GM12801 (cell line): ENCODE results near the gene MAPK10.

Experiments used
- TF ChIP-seq, protein P1 (sequence below): IDR thresholded peaks from one replicate; pipeline ENCODE4 v1.5.1; 2011; ENCODE audit warnings: control low read depth; ENCODE audit not compliant: insufficient read length; ENCODE audit errors: extremely low read depth

Gene MAPK10

DNA sequence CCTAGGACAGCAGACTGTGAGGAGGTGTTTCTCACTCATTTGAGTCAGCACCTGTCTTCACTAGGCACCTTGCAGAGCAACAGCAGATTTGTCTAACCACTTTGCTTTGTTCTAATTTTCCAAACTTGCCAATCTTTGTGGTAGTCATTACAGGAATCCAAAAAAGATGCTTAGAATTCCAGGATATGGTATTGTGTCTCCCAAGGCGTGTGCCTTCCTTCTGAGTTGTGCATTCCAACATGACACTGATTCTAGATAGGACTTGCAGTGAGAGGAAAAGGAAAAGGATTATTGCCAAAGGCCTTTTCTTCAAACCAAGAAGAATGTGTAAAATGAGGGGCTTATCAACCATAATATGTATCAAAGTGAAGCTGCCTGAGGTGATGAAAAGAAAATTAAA lies 126.2 kb downstream of the MAPK10 start:
- TF ChIP-seq, protein P1, sequence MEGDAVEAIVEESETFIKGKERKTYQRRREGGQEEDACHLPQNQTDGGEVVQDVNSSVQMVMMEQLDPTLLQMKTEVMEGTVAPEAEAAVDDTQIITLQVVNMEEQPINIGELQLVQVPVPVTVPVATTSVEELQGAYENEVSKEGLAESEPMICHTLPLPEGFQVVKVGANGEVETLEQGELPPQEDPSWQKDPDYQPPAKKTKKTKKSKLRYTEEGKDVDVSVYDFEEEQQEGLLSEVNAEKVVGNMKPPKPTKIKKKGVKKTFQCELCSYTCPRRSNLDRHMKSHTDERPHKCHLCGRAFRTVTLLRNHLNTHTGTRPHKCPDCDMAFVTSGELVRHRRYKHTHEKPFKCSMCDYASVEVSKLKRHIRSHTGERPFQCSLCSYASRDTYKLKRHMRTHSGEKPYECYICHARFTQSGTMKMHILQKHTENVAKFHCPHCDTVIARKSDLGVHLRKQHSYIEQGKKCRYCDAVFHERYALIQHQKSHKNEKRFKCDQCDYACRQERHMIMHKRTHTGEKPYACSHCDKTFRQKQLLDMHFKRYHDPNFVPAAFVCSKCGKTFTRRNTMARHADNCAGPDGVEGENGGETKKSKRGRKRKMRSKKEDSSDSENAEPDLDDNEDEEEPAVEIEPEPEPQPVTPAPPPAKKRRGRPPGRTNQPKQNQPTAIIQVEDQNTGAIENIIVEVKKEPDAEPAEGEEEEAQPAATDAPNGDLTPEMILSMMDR: no peak

DNA sequence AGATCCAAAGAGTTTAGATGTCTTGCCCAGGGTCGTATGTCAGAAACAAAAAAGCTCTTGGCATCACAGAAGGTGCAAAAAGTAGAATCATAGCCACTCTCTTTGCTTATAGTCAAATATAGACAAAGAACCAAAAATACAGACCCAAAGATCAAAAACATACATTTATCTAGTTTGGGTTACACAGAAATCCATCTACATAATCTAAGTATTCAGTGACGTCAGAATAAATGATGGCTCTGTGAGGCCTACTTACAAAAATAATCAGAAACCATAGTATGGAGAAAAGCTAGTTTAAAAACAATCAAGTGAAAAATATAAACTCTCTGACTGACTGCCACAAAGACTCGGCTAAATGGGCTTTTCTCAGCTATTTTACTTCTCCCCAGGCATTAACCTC lies 126.8 kb downstream of the MAPK10 start:
- TF ChIP-seq, protein P1: no peak

DNA sequence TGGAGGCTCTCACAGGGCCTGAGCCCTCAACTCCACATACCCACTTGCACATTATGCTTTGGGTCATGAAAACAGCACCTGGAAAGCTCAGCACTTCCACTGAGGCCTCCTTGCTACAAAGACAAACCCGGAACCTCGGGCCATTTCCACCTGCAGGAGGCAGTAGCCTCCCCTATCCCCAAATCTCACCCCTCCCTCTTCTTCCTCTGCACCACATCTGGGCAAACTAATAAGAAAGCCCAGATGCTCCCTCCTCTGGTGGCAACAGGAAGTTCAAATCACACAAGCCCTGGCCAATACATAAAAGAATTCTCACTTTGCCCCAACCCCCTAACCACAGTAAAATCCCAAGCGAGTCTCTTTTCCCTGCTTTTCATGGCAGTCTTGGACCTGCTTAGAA lies 136.4 kb downstream of the MAPK10 start:
- TF ChIP-seq, protein P1: no peak

DNA sequence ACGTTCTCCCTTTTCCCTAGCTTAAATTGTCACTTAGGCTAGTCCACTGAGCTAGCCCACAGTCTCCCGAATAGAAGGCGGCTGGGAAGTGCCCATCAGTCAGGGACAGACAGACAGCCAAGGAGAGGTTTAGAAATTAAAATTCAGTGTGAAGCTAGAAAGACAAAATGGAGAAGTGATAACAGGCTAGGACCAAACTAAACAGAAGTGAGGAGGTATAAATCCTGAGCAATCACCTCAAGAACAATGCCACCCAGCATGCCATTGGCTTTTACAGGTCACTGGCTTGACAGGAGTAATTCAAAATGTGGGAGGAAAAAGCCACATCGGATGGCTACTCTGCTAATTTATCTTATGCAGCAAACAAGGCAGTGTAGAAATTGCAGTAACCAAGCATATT lies 138.9 kb downstream of the MAPK10 start:
- TF ChIP-seq, protein P1: no peak

DNA sequence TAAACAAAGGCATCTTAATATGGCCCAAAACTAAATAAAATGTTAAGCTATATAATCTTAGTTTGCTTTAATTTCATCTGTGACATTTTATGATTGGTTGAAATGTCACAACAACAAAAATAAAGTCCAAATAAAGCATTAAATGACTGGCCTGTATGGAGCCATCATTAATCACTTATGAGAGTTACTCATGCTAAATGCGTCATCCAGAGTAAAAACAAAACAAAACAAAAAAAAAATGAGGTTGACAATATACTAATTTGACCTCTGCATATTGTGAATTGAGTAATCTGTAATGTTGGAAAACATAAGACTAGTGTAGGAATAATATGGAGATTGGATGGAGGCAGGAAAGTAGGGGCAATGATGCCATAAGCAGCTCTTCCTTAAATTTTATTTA lies 139.7 kb downstream of the MAPK10 start:
- TF ChIP-seq, protein P1: no peak

DNA sequence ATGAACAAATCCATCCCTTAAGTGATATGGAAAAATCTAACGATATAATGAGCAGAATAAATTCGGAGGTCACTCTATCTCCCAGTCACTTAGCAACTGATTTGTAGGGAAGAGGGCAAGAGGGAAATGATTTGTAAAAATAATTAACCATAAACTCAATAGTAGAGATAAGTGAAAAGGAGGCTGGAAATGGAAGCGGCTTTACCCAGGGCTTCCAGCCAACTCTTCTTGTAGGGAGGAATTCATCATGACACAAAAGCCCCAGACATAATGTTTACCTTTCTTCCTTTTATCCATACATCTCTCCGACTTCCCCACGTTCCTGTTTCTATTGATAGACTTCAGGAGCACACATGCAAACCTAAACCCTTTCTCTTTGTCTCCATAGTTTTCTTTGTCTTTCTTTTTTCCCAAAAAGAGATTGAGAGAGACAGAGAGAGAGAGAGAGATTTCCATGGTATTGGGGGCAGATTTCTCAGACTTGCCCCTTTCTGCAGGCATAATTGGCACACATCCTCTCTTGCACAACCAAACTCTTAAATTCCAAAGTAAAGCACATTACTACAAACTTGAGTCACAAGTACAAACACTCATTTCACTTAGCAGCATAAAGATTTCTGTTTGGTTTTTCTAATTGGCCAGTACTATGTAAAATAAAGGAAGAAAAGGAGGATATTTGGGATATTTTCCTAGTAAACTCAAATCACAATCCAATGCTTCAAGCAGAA lies 140.9 kb downstream of the MAPK10 start:
- TF ChIP-seq, protein P1: no peak

DNA sequence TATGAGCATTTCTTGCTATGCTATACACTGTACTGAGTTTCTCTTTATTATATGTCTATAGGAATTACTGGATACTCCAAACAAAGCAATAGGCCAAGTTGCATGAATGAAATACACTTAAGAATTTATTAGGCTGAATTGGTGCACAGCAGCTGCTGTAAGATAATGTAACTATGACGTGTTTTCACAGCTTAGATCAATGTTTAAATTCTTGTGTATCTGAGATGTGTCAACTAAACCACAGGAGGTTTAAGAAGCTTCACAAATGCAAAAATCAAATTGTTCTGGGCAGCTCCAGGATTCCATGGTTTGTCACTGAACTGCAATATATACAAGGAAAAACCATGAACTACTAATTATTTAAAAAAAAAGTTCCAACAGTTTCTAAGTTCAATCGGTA lies 156.7 kb downstream of the MAPK10 start:
- TF ChIP-seq, protein P1: no peak
